ENCODE results near the gene SLC7A9.

SLC7A9 gene

GRCh38 chr19:32869369-32869965 lies at the start of gene SLC7A9:
TSS of gene SLC7A9 (minus strand) at chr19:32869767. CDS start at chr19:32868534, 1,233 bp downstream.
- peak in 1 of 10 donors; percentile 46 for DNase-seq
- intact Hi-C loops (cut with DNase I): no loop called here

DNA sequence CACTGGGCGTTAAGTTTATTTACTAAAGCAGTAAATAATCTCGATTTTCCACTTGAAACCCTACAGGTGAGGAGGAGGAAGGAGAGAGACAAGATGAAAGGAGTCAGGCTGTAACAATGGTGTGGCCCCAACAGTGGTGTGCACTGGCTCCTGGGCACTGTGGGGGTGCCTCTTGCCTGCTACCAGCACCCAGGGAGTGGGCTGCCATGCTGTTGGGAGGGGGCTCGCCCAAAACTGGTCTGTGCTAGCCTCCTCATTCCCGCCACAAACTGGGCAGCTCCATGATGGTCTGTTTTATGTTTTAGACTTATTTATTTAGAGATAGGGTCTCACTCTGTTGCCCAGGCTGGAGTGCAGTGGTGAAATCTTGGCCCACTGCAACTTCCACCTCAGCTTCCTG lies 49.8 kb upstream of the SLC7A9 start:
- intact Hi-C loops (cut with DNase I): no loop called here
- DNase-seq: peak in 1 of 10 donors; percentile 58

GRCh38 chr19:32917616-32917996 lies 48.0 kb upstream of the SLC7A9 start:
- intact Hi-C loops (cut with DNase I): no loop called here
- DNase-seq: no peak

- intact Hi-C loops (cut with DNase I): no loop called here
- no peak for DNase-seq
Observed at GRCh38 chr19:32916969-32917615, 47.5 kb upstream of the SLC7A9 start.

DNA sequence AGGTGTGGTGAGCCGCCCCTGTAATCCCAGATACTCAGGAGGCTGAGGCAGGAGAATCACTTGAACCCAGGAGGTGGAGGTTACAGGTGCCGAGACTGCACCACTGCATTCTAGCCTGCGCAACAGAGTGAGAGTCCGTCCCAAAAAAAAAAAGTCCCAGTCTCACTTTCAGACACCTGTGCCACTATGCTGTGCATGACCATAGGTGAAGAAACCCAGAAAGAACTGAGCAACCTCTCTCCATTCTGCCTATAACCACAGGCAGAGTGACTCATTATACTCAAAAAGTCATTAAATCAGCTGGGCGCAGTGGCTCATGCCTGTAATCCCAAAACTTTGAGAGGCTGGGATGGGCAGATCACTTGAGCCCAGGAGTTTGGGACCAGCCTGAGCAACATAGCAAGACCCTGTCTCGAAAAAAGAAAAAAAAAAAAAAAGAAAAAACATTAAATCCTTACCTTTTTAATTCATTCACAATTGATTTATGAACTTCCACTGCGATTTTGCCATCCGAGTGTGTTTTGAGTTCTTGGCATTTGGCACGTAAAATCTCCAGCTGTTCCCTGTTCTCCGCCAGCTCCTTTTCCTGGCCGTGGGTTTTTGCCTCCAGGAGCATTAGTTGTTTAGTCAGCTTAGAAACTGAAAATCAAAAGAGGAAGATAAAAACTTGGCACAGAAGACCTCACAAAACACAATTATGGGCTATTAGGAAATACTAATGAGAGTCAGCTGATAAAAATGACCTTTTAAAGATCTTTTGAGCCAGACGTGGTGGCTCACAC lies 45.5 kb upstream of the SLC7A9 start:
- no peak for DNase-seq
- intact Hi-C loops (cut with DNase I): no loop called here

GRCh38 chr19:32911467-32911866 lies 41.9 kb upstream of the SLC7A9 start:
- no peak for DNase-seq
- intact Hi-C loops (cut with DNase I): no loop called here

- intact Hi-C loops (cut with DNase I): no loop called here
- no peak for DNase-seq
Observed at GRCh38 chr19:32910874-32911273, 41.3 kb upstream of the SLC7A9 start.

- no peak for DNase-seq
- intact Hi-C loops (cut with DNase I): no loop called here
Observed at GRCh38 chr19:32910094-32910493, 40.5 kb upstream of the SLC7A9 start.

- intact Hi-C loops (cut with DNase I): no loop called here
Observed at GRCh38 chr19:32909257-32909656, 39.7 kb upstream of the SLC7A9 start.

GRCh38 chr19:32908641-32909190 lies 39.1 kb upstream of the SLC7A9 start:
- DNase-seq: no peak
- intact Hi-C loops (cut with DNase I): no loop called here

More at GRCh38 chr19:32909257-32909656, 39.7 kb upstream of the SLC7A9 start:
- no peak for DNase-seq

DNA sequence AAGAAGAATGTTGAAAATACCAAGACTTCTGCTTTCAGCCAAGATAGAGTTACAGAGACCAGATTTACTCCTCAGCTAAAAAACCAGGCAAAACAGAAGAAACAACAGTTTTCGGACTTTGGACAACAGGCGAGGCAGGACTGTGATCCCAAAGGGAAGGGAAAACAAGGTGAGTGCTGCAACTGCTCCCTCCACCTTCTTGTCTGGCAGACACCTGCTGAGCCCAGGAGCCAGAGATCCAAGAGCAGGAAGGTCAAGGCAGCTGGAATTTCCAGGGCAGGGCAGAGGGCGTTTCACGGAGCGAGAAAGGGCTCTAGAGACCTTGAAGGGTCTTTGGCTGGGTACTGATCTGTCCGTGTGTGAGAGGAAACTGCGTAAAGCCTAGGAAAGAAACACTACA lies 32.9 kb upstream of the SLC7A9 start:
- DNase-seq: no peak
- intact Hi-C loops (cut with DNase I): no loop called here

GRCh38 chr19:32901504-32902161 lies 32.1 kb upstream of the SLC7A9 start:
- intact Hi-C loops (cut with DNase I): no loop called here

GRCh38 chr19:32896516-32897214 lies 27.1 kb upstream of the SLC7A9 start:
- intact Hi-C loops (cut with DNase I): no loop called here
- DNase-seq: no peak

More at GRCh38 chr19:32901504-32902161, 32.1 kb upstream of the SLC7A9 start:
- no peak for DNase-seq

DNA sequence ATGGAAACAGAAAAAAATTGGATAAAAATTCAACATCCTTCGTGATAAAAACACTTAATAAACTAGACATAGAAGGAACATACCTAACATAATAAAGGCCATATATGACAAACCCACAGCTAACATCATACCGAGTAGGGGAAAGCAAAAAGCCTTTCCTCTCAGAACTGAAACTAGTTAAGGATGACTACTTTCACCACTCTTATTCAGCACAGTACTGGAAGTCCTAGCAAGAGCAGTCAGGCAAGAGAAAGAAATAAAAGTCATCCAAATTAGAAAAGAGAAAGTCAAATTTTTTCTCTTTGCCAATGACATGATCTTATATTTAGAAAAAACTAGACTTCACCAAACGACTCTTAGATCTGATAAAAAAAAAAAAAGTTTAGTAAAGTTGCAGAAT lies 25.8 kb upstream of the SLC7A9 start:
- DNase-seq: no peak
- intact Hi-C loops (cut with DNase I): no loop called here

DNA sequence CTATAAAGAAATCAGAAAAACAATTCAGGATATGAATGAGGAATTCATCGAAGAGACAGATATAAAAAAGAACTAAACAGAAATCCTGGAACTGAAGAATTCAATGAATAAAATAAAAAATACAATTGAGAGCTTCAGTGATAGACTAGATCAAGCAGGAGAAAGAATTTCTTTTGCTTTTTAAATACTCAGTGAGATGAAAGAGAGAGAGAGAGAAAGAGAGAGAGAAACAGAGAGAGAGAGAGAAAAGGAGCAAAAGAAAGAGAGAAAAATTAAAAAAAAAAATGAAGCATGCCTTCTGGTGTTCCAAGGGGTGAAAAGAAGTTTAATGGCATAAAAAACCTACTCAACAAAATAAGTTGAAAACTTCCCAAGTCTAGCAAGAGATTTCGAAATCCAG lies 22.0 kb upstream of the SLC7A9 start:
- intact Hi-C loops (cut with DNase I): no loop called here
- DNase-seq: no peak

DNA sequence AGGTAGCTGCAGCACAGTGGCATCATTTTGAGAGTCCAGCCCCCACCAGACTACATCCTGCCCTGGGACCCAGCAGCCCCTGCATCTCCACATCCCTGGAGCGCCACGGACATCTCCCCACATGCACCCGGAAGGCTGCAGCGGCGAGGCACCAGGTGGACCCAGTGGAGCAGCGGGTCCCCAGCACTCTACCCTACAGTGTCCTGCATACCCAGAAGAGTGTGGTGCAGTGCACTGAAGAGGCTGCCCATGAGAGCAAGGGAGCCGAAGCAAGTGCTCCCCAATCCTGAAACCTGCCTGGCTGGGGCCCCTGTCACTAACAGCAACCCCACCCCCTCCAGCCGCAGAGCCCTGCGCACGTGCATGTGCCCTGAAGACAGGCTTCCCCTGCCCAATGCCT lies 21.3 kb upstream of the SLC7A9 start:
- DNase-seq: peak in 1 of 10 donors; percentile 59
- intact Hi-C loops (cut with DNase I): no loop called here

DNA sequence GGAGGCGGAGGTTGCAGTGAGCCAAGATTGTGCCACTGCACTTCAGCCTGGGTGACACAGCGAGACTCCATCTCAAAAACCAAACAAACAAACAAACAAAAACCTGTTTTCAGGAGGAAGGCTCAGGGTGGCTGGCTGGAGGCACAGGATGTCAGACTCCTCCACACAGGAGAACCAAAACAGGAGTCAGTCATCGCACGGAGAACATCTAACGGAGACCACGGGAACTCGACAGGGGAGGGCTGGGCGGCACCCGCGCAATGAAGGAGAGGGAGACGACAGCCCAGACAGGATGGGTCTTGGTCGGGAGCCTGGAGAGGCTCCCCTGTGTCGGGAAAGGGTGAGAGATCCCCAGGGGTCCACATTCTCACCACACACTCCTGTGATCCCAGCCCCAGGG lies 20.8 kb upstream of the SLC7A9 start:
- intact Hi-C loops (cut with DNase I): no loop called here
- DNase-seq: peak in 1 of 10 donors; percentile 57

DNA sequence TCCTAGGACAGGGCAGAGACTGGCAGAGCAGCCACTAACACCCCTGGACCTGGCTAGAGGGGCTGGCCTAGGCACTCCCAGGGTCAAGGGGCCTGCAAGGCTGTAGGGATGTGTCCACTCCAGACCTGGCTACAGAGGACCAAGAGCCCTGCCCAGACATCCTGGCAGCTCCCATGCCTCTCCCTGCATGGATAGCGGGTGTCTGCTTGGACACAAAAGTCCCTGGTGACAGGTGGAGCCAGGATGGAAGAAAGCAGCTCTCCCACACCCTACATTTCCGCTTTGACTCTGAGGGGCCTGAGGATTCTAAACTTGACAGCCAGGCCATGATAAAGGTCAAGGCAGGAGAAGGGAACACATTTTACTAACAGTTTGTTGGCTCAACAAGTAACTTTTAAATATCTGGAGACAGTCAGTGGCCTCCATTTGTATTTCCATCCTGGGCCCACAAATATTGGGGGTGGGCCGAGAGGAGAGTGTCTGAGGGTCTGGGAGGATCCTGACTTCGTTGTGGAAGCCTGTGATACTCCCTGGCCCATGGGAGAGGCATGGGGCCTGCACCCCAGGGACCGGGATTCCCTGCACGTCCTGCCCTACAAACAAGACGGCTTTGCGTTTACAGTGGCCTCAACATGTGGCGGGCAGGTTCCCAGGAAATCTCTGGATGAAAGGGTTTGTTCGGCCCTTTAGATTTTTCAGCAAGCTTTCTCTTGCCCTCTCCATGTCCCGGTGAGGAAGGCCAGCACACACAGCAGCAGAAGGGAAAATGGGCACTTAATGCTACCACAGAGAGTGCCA lies 19.8 kb upstream of the SLC7A9 start:
- DNase-seq: peak in 1 of 10 donors; percentile 55
- intact Hi-C loops (cut with DNase I): no loop called here

- intact Hi-C loops (cut with DNase I): no loop called here
- DNase-seq: no peak
Observed at GRCh38 chr19:32887572-32888215, 18.1 kb upstream of the SLC7A9 start.
